HG03460 (cell line): ENCODE measurements around the gene MED13L.

Source experiments
- ATAC-seq: cut with Tn5 transposase; IDR thresholded peaks from one replicate; pipeline ENCODE4 v1.9.1; 2021; ENCODE audit not compliant: unreplicated experiment

The MED13L gene

DNA sequence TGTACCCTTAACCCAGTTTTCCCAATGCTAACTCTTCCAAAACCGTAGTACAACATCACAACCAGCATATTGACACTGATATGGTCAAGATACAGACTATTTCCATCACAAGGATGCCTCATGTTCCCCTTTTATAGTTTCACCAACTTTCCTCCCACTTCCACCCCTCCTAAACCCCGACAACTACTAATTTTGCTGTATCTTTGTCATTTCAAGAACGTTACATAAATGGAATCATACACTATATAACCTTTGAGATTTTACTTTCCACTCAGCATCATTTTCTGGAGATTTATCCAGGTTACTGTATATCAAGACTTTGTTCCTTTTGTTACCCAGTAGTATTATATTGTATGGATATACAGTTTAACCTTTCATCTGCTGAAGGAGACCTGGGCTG is 88.9 kb downstream of the MED13L start:
- ATAC-seq = no peak

DNA sequence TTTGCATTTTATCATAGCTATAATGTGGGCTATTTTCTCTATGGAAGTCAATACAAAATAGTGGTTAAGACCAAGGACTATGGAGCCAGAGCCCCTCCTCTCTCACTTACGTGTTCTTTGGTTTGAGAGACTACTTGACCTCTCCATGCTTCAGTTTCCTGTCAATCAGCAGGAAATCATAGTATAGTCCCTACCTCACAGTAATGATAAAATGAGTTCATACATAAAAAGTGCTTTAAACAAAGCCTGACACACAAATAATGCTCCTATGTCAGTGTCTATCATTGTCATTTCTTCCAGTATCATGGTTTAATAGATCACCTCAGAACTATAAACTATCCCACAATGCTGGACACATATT is 90.4 kb downstream of the MED13L start:
- no peak for ATAC-seq

DNA sequence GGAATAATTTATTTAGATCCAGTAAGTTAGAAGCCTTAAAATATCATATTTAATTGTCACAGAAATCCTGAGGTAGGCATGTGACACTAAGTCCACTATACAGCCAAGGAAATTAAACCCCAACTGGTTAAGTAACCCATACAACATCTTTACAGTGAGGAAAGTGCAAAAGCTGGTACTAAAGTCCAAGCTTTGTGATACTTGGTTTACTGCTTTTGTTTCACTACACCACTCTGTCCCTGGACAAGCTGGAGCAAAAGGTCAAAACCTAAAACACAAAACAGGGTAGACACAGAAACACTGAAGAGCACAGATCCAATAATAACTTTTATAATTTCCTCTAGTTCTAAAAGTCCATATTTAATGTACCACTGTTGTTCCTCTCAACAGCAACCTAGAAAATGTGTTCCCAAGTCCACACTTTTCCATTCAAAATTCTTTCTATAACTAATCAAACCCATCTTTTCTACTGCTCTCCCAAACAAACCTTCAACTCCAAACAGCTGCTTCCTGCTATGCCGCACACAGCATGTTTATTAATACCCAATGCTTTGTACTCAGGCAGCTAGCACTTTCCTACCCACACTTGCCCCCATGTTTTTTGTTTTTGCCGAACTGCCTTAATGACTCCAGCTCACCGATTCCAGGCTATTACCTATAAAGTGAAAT is 90.9 kb downstream of the MED13L start:
- no peak for ATAC-seq

DNA sequence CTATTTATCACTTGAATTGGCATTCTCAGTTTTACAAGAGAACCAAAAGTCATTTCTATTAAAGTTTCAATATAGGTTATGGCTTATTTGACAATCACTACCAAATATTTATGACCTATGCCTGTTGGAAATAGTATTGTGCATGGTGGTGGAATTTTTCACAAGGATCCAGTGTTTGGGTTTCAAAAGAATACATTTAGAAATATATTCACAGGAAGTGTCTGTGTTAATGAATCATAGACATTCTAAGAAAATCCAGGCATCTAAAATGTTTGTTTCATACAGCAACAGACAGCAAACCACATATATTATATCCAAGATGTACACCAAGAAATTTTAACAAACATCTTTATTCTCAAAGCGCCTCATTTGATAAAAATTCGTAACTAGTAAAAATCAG is 92.7 kb downstream of the MED13L start:
- ATAC-seq = no peak

- no peak for ATAC-seq
These were observed 93.8 kb downstream of the MED13L start for GRCh38 chr12:116183741-116184141.

DNA sequence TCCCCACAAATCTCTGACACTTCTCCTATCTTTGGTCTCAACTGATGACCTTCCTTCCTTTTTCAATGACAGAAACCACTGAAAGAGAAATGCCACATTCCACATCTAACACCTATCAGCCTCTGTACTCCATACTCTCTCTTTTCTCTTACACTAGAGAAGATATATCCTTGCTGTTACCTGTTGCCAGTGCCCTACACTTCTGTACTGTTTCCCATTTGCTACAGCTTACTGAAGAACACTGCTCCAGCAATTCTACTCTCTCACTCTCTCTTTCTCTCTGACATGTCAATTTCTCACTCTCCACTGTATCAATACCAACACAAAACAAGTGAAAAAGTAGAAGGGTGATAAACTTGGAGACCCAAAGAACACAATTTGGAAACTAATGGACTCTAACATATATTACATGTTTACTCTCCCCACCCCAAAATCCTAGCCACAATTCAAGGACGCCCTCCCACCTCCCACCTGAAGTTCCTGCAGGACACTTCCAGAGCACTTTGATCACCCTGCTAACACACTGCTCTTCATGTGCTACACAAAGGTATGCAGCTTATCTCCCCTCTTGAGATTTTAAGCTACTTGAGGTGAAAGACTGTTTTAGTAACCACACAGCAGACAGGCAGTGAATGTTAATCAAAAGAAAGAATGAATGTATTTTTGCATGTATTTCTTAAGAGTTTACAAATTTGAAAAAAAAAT is 95.0 kb downstream of the MED13L start:
- no peak for ATAC-seq

GRCh38 chr12:116180448-116180847 is 97.0 kb downstream of the MED13L start:
- no peak for ATAC-seq

DNA sequence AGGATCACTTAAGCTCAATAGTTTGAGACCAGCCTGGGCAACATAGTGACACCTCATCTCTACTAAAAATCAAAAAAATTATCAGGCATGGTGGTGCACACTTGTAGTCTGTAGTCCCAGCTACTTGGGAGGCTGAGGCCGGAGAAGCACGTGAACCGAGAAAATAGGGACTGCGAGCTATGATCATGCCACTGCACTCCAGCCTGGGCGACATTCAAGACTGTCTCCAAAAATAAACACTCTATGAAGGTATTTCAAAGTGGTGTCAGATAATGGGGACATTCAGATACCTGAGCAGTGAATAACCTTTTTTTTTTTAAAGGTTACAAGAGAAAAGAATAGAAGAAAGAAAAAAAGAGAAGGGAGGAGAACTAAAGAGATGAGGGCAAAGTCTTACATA is 98.1 kb downstream of the MED13L start:
- no peak for ATAC-seq

DNA sequence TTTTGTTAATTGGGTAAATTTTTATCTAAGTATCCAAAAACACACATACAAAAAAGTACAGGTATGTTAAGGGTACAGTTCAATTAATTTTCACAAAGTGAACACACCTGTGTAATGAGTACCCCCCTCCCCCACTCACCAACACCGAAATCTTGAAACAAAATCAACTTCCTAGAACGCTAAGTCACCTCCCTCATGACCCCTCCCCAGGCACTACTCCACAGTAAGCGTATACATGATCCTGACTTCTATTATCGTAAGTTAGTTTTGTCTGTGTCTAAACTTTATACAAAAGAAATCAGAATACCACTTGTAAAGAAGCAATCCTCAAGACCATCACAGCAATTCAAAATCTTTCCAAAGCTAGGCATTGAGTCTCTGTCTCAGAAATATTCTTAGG is 100.5 kb downstream of the MED13L start:
- ATAC-seq = no peak

DNA sequence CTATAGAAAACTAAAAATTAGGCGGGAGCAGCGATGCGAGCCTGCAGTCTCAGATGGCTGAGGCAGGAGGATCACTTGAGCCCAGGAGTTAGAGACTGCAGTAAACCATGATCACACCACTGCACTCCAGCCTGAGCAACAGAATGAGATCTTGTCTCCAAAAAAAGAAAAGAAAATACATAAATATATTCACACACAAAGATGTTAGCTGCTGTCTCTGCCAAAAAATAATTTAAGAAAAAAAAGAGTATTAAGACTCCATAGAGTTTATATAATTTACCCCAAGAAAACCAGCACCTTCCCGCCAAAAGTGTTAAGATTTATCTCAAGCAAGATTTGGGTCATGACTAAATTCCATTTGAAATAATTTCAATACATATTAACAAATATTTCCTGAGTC is 102.6 kb downstream of the MED13L start:
- no peak for ATAC-seq

- no peak for ATAC-seq
These were observed 103.5 kb downstream of the MED13L start for GRCh38 chr12:116174006-116174405.

DNA sequence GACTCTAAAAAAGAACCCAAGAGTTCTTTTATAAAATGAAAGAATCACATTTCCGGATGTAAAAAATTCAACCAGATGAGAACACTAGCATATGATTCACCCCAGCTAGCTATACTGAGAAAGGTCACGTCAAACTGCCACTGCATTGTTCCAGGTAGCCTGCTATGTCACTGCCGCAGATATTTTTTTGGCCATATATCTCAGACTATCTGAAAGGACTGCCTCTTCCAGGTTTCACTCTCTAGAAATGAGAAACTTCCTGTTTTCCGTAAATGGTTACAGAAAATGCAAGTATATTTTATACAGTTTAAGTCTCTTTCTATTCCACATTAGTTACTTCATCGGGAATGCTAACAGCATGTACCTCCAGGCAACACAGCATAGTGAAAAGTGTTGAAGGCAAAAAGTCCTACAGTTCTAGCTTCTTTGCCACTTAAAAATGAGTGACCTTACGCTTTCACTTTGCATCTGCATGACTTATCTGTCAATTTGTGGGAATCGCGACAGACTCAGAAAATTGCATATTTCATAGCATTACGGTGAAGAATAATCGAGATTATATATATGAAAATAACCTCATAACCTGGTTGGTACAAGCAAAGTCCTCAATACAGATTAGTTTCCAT is 105.2 kb downstream of the MED13L start:
- ATAC-seq = peak; percentile 89

DNA sequence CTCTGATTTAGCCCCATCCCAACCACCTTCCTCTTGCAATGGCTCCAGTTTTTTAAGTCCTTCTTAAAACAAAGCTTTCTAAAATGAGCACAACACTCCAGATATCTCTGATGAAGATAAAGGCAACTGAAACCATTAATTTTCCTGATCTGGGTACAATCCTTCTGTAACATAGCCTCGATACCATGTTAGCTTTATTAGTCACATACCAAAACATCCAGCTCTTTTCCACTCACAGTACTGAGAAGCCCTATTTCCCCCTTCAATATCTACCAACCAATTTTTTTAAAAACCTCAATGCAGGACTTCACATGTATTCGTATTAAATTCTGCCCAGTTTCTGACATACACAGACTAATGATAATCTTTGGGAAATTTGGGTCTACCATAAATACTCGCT is 105.9 kb downstream of the MED13L start:
- ATAC-seq = no peak

- no peak for ATAC-seq
These were observed 108.4 kb downstream of the MED13L start for GRCh38 chr12:116169071-116169470.

DNA sequence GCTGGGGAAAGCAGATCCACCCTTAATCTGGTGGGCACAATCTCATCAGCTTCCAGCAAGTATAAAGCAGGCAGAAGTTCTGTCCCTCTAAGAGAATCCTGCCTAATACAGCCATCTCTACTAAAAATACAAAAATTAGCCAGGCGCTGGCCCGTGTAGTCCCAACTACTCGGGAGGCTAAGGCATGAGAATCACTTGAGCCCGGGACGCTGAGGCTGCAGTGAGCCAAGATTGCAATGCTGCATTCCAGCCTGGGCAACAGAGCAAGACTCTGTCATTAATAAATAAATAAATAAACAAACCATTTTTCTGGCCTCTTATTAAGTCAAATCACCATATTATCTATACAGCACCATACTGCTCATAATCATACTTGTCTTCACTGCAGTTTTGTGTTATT is 111.2 kb downstream of the MED13L start:
- no peak for ATAC-seq

- ATAC-seq = no peak
These were observed 112.5 kb downstream of the MED13L start for GRCh38 chr12:116165036-116165425.

DNA sequence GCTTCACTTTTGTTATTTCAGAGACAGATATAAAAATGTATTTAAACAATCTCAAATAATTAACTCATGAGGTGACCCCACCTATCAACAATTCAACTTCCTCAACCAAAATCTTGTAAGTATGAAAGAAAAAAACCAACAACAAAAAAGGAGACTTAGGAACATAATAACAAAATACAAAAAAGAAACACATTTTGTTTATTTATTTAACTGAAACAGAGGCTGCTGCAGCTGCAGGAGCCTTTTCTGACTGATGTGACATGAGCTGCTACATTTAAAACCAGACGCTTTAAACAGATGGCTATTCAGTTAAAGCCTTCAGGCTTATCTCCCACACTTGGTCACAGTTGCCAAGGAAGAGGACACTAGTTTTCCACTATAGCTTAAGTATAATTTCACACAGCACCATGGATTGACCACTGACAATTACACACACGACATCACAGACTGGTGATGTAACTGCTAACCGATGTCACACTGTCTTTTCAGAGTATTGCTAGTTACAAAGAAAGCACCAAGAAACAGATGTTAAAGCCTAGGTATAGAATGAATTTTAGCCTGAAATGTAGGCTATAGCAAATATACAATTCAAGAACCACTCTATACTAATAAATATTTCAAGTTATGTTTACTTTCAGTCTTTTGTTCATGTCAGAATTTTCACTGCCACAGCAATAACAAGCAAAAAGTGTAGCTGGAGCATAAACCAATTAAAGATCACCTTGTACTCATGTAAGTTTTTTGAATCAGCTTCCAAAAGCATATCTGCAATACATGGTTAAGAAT is 113.0 kb downstream of the MED13L start:
- ATAC-seq = no peak

GRCh38 chr12:116162071-116162470 is 115.4 kb downstream of the MED13L start:
- no peak for ATAC-seq

DNA sequence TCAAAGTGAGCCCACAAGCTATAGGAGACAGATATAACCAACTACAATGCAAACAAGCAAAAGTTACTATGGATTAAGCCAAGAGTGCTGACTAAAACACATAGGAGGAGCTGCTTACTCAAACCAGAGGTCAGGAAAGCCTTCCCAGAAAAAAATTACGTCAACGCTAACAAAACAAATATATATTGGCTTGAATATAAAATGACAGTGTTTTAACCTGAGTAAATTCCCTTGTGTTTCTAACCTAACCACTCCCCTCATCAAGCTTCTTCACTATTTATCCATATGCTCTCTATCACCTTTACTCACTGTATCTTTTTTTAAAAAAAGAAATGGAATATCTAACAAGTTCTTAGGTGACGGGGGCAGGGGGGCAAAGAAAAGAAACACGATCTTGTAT is 115.9 kb downstream of the MED13L start:
- no peak for ATAC-seq

GRCh38 chr12:116160883-116161458 is 116.5 kb downstream of the MED13L start:
- no peak for ATAC-seq

DNA sequence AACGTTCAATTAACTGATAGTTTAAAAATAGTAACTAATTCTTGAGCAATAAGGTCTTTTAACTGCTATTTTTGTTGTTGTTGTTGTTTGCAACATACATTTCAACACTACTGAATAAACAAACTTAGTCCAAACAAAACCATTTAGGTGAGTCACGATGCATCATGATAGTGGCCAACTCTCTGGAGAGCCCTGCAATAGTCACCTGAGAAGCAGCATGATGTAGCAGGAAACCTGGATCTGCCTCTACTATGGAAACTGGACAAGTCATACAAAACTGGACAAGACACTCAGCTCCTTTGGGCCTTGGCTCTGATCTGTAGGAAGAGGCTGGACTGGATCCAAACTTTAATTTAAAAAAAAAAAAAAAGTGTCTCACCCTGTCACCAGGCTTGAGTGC is 117.3 kb downstream of the MED13L start:
- no peak for ATAC-seq
